Right lobe of liver (tissue), 6 donors: ENCODE data around the gene EIF4G3. TPM values are rescaled to one million over a fixed set of nuclear protein-coding genes. Genes with fewer than 3 reads are reported as not detected.

Source experiments
- ATAC-seq, 4 donors: fragments of 200-7000 bp; cut with Tn5 transposase; one replicate each; pipeline ENCODE4 v1.9.1; 2020; ENCODE audit warnings: mild to moderate bottlenecking in 4 of 4, moderate library complexity in 4 of 4
- DNase-seq, 3 donors: peaks; one replicate each; pipeline ENCODE4 v3.0.0-alpha.2; 2020
- H3K27ac ChIP-seq, 3 donors: fragments of 200-600 bp; one replicate each; pipeline ENCODE4 v1.8.0; 2022
- H3K27me3 ChIP-seq, 2 donors: fragments of 200-600 bp; one replicate each; pipeline ENCODE4 v1.8.0; 2022
- H3K36me3 ChIP-seq, 4 donors: fragments of 200-600 bp; sonication (generic) in 1 of 4; one replicate each; pipeline versions ENCODE4 v1.5.1 to v1.8.0; 2017 to 2022; ENCODE audit warnings: control low read depth in 1 of 4
- H3K4me1 ChIP-seq, 4 donors: fragments of 200-600 bp; sonication (generic) in 1 of 4; one replicate each; pipeline versions ENCODE4 v1.5.1 to v1.8.0; 2017 to 2022; ENCODE audit warnings: control low read depth in 1 of 4
- H3K4me3 ChIP-seq, 3 donors: fragments of 200-600 bp; one replicate each; pipeline ENCODE4 v1.8.0; 2022
- H3K9me3 ChIP-seq, 4 donors: fragments of 200-600 bp; sonication (generic) in 1 of 4; one replicate each; pipeline versions ENCODE4 v1.5.1 to v1.8.0; 2017 to 2022; ENCODE audit warnings: control low read depth in 1 of 4
- POLR2A ChIP-seq: fragments of 450-650 bp; IDR thresholded peaks from one replicate; pipeline ENCODE4 v1.6.1; 2017; ENCODE audit warnings: antibody characterized with exemption, mild to moderate bottlenecking
- whole genome bisulfite sequencing: methylation state at CpG from one replicate; pipeline ENCODE4 v1.1.6; 2018; ENCODE audit warnings: low coverage, low lambda C conversion rate; ENCODE audit not compliant: insufficient coverage; ENCODE audit errors: missing lambda C conversion rate; 5-methylcytosine and 5-hydroxymethylcytosine counted together
- intact Hi-C, 2 donors: fragments of 100-400 bp; cut with DNase I; formaldehyde crosslinking; loops; one replicate each; pipeline versions ENCODE4 v1.11.2 to v1.14.1; 2022
- total RNA-seq, 6 experiments: library from RNA; depleted of rRNA in 2 of 6; stranded (reverse); fragments of >200 nt in 2 of 6; fragmentation: NEBNext Ultra II Directional in 3 of 6; extraction: Animal tissue kit (Norgen Biotek cat#: 25700) in 3 of 6; gene quantifications; one replicate each; pipeline versions ENCODE4 v1.1.0 to v1.2.4, GENCODE V29; 2016 to 2023
- TF ChIP-seq, protein P1 (sequence below), 4 donors: fragments of 200-600 bp in 3 of 4; fragments of 450-650 bp in 1 of 4; IDR thresholded peaks; one replicate each; pipeline versions ENCODE4 v1.5.1 to v1.8.0; 2016 to 2022; ENCODE audit warnings: antibody characterized with exemption in 4 of 4, mild to moderate bottlenecking in 2 of 4
- donor health status: DM: no; HTN: yes; CAD: no.
- donor health status: DM: no; HTN: no; CAD: no.
- donor health status: DM: no; HTN: no; CAD: no.
- donor health status: DM: no; HTN: yes; CAD: no.
- donor health status: DM: no; HTN: yes; CAD: no.

EIF4G3 gene
- total RNA-seq, 6 experiments from 2014 or later, result 14.4 to 29.9 (median 23.5) TPM

DNA sequence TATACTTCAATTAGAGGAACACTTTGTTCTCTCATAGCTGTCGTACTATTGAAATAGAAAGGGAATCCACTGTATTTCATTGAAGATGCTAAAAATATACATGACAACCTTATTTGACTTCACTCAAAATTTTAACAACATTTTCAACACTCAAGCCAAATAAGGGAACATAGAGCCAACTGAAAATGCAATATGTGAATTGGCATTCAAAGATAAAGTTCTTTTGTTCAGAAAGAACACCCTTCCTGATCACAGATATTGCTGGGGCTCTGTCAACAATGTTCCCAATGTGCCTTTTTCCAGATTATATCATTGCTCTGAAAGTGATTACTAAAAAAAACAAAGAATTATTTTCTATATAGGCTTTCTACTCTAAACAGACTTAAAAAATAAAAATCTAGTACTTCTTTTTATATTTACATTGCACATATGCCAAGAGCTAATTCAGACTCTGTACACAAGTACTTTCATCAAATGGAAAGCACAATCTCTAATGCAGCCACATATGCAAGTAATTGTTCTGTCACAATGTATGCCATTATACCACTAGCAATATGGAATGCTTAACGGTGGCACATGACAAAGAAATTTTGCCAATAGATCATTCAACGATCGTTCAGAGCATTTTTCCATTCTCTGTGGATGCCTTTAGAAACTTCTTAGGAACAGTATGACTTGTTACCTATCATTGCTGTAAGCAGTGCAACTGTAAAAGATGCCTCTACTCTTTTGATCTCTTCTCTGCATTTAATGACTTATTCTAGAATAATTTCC, 171.0 kb downstream of the EIF4G3 start:
- intact Hi-C loops, result no loop called here
- DNase-seq (no peak), ATAC-seq (no peak)
- Histone ChIP-seq H3K4me3 (no peak overlapping the region), H3K27me3 (no peaks in the 10 kb centered on the region), H3K9me3 (no peaks in the 10 kb centered on the region), H3K36me3 (no peaks in the 10 kb centered on the region), H3K4me1 (no peaks in the 10 kb centered on the region), H3K27ac (no peak overlapping the region)
- 84% methylated on average over 4 of the region's 4 CpGs for WGBS
- TF ChIP-seq POLR2A, result no peak
- TF ChIP-seq, protein P1, sequence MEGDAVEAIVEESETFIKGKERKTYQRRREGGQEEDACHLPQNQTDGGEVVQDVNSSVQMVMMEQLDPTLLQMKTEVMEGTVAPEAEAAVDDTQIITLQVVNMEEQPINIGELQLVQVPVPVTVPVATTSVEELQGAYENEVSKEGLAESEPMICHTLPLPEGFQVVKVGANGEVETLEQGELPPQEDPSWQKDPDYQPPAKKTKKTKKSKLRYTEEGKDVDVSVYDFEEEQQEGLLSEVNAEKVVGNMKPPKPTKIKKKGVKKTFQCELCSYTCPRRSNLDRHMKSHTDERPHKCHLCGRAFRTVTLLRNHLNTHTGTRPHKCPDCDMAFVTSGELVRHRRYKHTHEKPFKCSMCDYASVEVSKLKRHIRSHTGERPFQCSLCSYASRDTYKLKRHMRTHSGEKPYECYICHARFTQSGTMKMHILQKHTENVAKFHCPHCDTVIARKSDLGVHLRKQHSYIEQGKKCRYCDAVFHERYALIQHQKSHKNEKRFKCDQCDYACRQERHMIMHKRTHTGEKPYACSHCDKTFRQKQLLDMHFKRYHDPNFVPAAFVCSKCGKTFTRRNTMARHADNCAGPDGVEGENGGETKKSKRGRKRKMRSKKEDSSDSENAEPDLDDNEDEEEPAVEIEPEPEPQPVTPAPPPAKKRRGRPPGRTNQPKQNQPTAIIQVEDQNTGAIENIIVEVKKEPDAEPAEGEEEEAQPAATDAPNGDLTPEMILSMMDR (IDR thresholded peaks at IDR 0.05), result no peak

DNA sequence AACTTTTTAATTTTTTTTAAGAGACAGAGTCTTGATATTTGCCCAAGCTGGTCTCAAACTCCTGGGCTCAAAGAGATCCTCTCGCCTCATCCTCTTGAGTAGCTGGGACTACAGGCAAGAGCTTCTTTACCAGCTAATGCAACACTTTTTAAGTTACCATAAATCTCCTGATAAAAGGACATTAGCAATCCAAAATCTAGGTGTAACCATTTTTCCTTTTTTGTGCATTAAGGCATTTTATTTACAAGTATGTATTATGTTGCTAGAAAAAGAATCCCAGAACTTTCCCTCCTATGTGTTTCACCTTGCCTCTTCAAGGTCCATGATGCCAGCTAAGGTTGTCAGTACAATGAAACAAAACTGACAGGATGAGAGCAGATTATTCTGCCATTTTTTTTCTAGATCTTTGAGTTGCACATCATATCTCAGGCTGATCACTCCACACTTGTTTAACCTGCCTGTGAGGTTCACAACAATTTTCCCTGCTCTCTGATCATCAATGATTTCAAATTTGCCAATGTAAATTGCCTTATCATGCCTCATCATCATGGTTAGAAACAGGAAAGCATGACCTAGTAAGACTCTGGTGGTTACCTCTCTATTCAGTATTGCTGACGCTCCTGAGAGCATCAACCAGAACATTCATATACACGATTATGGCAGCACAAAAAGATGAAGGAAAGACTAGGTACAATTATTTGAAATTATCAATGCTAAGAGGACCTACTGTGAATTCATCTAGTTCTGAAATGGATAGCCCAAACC, 173.2 kb downstream of the EIF4G3 start:
- H3K9me3 ChIP-seq, result no peaks in the 10 kb centered on the region
- H3K27me3 ChIP-seq, result no peaks in the 10 kb centered on the region
- H3K36me3 ChIP-seq, result no peaks in the 10 kb centered on the region
- ATAC-seq (no peak), DNase-seq (no peak)
- intact Hi-C loops, result no loop called here
- H3K4me3 ChIP-seq, result no peak overlapping the region
- WGBS, result 87% methylated on average over 3 of the region's 3 CpGs
- no peaks in the 10 kb centered on the region for H3K4me1 ChIP-seq
- TF ChIP-seq, protein P1 (IDR thresholded peaks at IDR 0.05), result no peak
- no peak for TF ChIP-seq POLR2A
- no peak overlapping the region for H3K27ac ChIP-seq

DNA sequence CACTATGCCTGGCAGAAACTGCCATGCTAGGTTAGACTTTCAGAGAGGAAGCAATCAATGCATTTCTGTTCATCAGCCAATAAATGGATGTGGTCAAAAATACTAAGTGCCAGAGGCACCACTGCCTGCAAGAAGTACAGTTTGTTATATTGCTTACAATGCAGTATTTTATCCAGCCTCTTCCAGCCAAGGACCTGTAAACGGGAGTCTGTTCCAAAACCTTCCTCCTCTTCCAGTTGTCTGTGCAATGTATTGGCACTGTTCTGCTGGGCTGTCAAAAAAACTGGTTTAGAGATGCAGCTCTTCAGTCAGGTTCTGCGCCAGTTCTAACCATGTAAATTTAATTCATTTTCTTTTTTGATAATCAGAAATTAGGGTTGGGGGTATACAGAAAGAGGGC, 175.7 kb downstream of the EIF4G3 start:
- Histone ChIP-seq H3K4me3 (no peak overlapping the region), H3K36me3 (no peaks in the 10 kb centered on the region), H3K27me3 (no peaks in the 10 kb centered on the region), H3K4me1 (no peaks in the 10 kb centered on the region), H3K9me3 (no peaks in the 10 kb centered on the region), H3K27ac (no peak overlapping the region)
- TF ChIP-seq POLR2A, result no peak
- TF ChIP-seq, protein P1 (IDR thresholded peaks at IDR 0.05), result no peak
- DNase-seq (no peak), ATAC-seq (peak in 1 of 4 donors; percentile 32)
- intact Hi-C loops, result no loop called here
- 56% methylated on average over 2 of the region's 2 CpGs for WGBS

GRCh38 chr1:21000245-21000594, 176.5 kb downstream of the EIF4G3 start:
- H3K9me3 ChIP-seq, result no peaks in the 10 kb centered on the region
- no peak overlapping the region for H3K4me3 ChIP-seq
- H3K27ac ChIP-seq, result no peak overlapping the region
- H3K36me3 ChIP-seq, result no peaks in the 10 kb centered on the region
- H3K4me1 ChIP-seq, result no peaks in the 10 kb centered on the region
- TF ChIP-seq POLR2A, result no peak
- TF ChIP-seq, protein P1 (IDR thresholded peaks at IDR 0.05), result no peak
- 80% methylated on average over 2 of the region's 2 CpGs for WGBS
- no peak for DNase-seq
- no peaks in the 10 kb centered on the region for H3K27me3 ChIP-seq
- ATAC-seq, result no peak
- intact Hi-C loops, result no loop called here
